ENCODE data around the gene EEF1AKMT3.
A peak's percentile ranks its signal among the peaks of the same experiment; 100 is the strongest.

Gene EEF1AKMT3

GRCh38 chr12:57775563-57776246 is 3.3 kb downstream of the EEF1AKMT3 start:
- H3K4me1 ChIP-seq (ENCODE audit: control insufficient read depth, insufficient read depth, low read length) = no peaks in the 10 kb centered on the region
- no peaks in the 10 kb centered on the region for H3K9me3 ChIP-seq (ENCODE audit: control insufficient read depth, insufficient read depth, low read length)
- peaks cover 10% of the 10 kb centered on the region for H3K27me3 ChIP-seq (ENCODE audit: control insufficient read depth, insufficient read depth, low read length)
- no peaks in the 10 kb centered on the region for H3K36me3 ChIP-seq (ENCODE audit: control insufficient read depth, insufficient read depth, low read length)
- H3K4me3 ChIP-seq (ENCODE audit: low read depth, low read length) = no peak overlapping the region
- H3K9ac ChIP-seq (ENCODE audit: low read depth, low read length) = no peak overlapping the region

DNA sequence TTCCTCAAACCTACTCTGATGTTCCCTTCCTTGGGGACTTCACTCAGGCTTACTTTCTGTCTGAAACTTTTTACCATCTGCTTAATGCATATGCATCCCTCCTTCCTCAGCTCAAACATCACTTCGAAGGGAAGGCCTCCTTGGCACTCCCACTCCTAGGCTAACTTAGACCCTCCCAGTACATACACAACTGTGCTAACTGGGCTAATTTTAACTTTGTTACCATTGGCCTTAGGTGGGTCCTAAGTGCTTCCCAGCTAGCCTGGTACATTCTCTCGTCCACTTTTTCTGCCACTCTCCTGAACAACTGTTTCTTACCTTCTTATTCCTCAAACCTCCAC is 3.8 kb downstream of the EEF1AKMT3 start:
- no peaks in the 10 kb centered on the region for H3K36me3 ChIP-seq (ENCODE audit: control insufficient read depth, insufficient read depth, low read length)
- H3K9ac ChIP-seq (ENCODE audit: low read depth, low read length) = no peak overlapping the region
- H3K27me3 ChIP-seq (ENCODE audit: control insufficient read depth, insufficient read depth, low read length) = peaks cover 10% of the 10 kb centered on the region
- H3K9me3 ChIP-seq (ENCODE audit: control insufficient read depth, insufficient read depth, low read length) = no peaks in the 10 kb centered on the region
- H3K4me1 ChIP-seq (ENCODE audit: control insufficient read depth, insufficient read depth, low read length) = no peaks in the 10 kb centered on the region
- H3K4me3 ChIP-seq (ENCODE audit: low read depth, low read length) = no peak overlapping the region

DNA sequence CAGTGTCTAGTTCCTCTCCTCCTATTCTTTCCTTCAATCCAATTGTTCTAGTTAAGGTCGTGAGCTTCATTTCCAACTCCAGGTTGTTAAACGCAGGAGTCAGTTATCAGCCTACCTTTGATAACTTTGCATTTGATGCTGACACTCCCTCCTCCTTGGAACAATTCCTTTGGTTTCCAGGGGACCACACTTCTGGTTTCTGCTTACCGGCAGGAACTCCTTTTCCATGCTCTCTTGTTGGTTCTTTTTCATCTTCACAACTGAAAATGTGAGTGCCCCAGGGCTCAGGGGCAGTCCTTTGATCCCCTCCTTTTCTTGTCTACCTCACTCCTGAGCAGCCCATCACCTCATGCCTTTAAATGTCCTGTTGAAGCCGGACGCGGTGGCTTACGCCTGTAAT is 5.0 kb downstream of the EEF1AKMT3 start:
- Histone ChIP-seq H3K9ac (ENCODE audit: low read depth, low read length) (no peak overlapping the region), H3K4me1 (ENCODE audit: control insufficient read depth, insufficient read depth, low read length) (no peaks in the 10 kb centered on the region), H3K4me3 (ENCODE audit: low read depth, low read length) (no peak overlapping the region), H3K9me3 (ENCODE audit: control insufficient read depth, insufficient read depth, low read length) (no peaks in the 10 kb centered on the region), H3K36me3 (ENCODE audit: control insufficient read depth, insufficient read depth, low read length) (no peaks in the 10 kb centered on the region), H3K27me3 (ENCODE audit: control insufficient read depth, insufficient read depth, low read length) (peaks cover 10% of the 10 kb centered on the region)

GRCh38 chr12:57777911-57778310 is 5.5 kb downstream of the EEF1AKMT3 start:
- H3K4me3 ChIP-seq (ENCODE audit: low read depth, low read length) = no peak overlapping the region
- H3K9me3 ChIP-seq (ENCODE audit: control insufficient read depth, insufficient read depth, low read length) = no peaks in the 10 kb centered on the region
- no peaks in the 10 kb centered on the region for H3K4me1 ChIP-seq (ENCODE audit: control insufficient read depth, insufficient read depth, low read length)
- no peaks in the 10 kb centered on the region for H3K36me3 ChIP-seq (ENCODE audit: control insufficient read depth, insufficient read depth, low read length)
- H3K27me3 ChIP-seq (ENCODE audit: control insufficient read depth, insufficient read depth, low read length) = peaks cover 10% of the 10 kb centered on the region
- no peak overlapping the region for H3K9ac ChIP-seq (ENCODE audit: low read depth, low read length)

DNA sequence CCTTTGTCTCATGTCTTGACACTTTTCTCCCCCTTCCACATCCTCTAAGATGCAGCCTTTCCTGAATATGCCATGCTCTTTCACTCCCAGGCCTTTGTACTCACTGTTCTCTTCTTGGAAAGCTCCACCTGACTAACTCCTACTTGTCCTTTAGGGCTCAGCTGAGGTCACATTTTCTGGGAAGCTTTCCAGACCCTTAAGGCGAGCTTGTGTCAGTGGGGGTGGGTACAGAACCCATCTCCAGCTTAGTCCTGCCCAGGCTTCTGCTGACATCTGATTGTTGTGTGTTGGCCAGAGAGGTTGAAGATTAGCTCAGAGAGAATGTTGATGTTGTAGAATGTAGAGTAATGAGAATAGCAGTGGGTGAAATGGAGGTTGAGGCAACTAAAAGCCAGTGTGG is 7.3 kb downstream of the EEF1AKMT3 start:
- H3K27me3 ChIP-seq (ENCODE audit: control insufficient read depth, insufficient read depth, low read length) = no peaks in the 10 kb centered on the region
- H3K9ac ChIP-seq (ENCODE audit: low read depth, low read length) = no peak overlapping the region
- H3K36me3 ChIP-seq (ENCODE audit: control insufficient read depth, insufficient read depth, low read length) = no peaks in the 10 kb centered on the region
- H3K4me1 ChIP-seq (ENCODE audit: control insufficient read depth, insufficient read depth, low read length) = no peaks in the 10 kb centered on the region
- H3K9me3 ChIP-seq (ENCODE audit: control insufficient read depth, insufficient read depth, low read length) = no peaks in the 10 kb centered on the region
- no peak overlapping the region for H3K4me3 ChIP-seq (ENCODE audit: low read depth, low read length)

- H3K4me1 ChIP-seq (ENCODE audit: control insufficient read depth, insufficient read depth, low read length) = no peaks in the 10 kb centered on the region
- no peak overlapping the region for H3K4me3 ChIP-seq (ENCODE audit: low read depth, low read length)
- no peaks in the 10 kb centered on the region for H3K36me3 ChIP-seq (ENCODE audit: control insufficient read depth, insufficient read depth, low read length)
- no peak overlapping the region for H3K9ac ChIP-seq (ENCODE audit: low read depth, low read length)
- no peaks in the 10 kb centered on the region for H3K9me3 ChIP-seq (ENCODE audit: control insufficient read depth, insufficient read depth, low read length)
- no peaks in the 10 kb centered on the region for H3K27me3 ChIP-seq (ENCODE audit: control insufficient read depth, insufficient read depth, low read length)
These were observed 8.0 kb downstream of the EEF1AKMT3 start for GRCh38 chr12:57780284-57780897.

GRCh38 chr12:57781244-57781643 is 8.8 kb downstream of the EEF1AKMT3 start:
- Histone ChIP-seq H3K4me3 (ENCODE audit: low read depth, low read length) (no peak overlapping the region), H3K36me3 (ENCODE audit: control insufficient read depth, insufficient read depth, low read length) (no peaks in the 10 kb centered on the region), H3K27me3 (ENCODE audit: control insufficient read depth, insufficient read depth, low read length) (no peaks in the 10 kb centered on the region), H3K9ac (ENCODE audit: low read depth, low read length) (no peak overlapping the region), H3K9me3 (ENCODE audit: control insufficient read depth, insufficient read depth, low read length) (no peaks in the 10 kb centered on the region), H3K4me1 (ENCODE audit: control insufficient read depth, insufficient read depth, low read length) (no peaks in the 10 kb centered on the region)

DNA sequence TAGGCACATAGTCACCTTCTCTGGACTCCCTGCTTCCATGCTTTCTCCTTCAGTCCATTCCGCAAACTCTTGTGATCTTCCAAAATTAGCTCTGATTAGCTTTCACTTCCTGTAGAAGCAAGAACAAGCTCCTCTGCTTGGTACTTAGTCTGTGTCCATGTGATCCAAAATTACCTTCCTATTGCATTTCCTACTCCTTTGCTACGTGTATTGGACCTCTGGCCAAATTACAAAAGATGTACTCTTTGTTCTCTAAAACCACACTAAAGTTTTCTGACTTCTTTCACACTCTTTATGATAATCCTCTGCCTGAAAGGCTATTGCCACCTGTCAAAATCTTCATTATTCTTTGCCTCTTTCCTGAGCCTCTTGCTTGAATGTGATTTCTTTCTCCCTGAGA is 9.4 kb downstream of the EEF1AKMT3 start:
- Histone ChIP-seq H3K9me3 (ENCODE audit: control insufficient read depth, insufficient read depth, low read length) (no peaks in the 10 kb centered on the region), H3K36me3 (ENCODE audit: control insufficient read depth, insufficient read depth, low read length) (no peaks in the 10 kb centered on the region), H3K4me1 (ENCODE audit: control insufficient read depth, insufficient read depth, low read length) (no peaks in the 10 kb centered on the region), H3K9ac (ENCODE audit: low read depth, low read length) (no peak overlapping the region), H3K4me3 (ENCODE audit: low read depth, low read length) (no peak overlapping the region), H3K27me3 (ENCODE audit: control insufficient read depth, insufficient read depth, low read length) (no peaks in the 10 kb centered on the region)

- Histone ChIP-seq H3K9me3 (ENCODE audit: control insufficient read depth, insufficient read depth, low read length) (no peaks in the 10 kb centered on the region), H3K4me3 (ENCODE audit: low read depth, low read length) (no peak overlapping the region), H3K4me1 (ENCODE audit: control insufficient read depth, insufficient read depth, low read length) (no peaks in the 10 kb centered on the region), H3K27me3 (ENCODE audit: control insufficient read depth, insufficient read depth, low read length) (no peaks in the 10 kb centered on the region), H3K36me3 (ENCODE audit: control insufficient read depth, insufficient read depth, low read length) (no peaks in the 10 kb centered on the region), H3K9ac (ENCODE audit: low read depth, low read length) (no peak overlapping the region)
These were observed 9.8 kb downstream of the EEF1AKMT3 start for GRCh38 chr12:57782243-57782607.

GRCh38 chr12:57782608-57783465 is 10.4 kb downstream of the EEF1AKMT3 start, which contains the start of gene TSFM:
Gene TSFM (plus strand): TSS chr12:57782787. CDS start chr12:57782802, 15 bp downstream.
- H3K36me3 ChIP-seq (ENCODE audit: control insufficient read depth, insufficient read depth, low read length) = peaks cover 2% of the 10 kb centered on the region
- peak within 1 kb of the TSS; percentile 99 for H3K4me3 ChIP-seq (ENCODE audit: low read depth, low read length)
- H3K9me3 ChIP-seq (ENCODE audit: control insufficient read depth, insufficient read depth, low read length) = no peaks in the 10 kb centered on the region
- no peaks in the 10 kb centered on the region for H3K4me1 ChIP-seq (ENCODE audit: control insufficient read depth, insufficient read depth, low read length)
- H3K9ac ChIP-seq (ENCODE audit: low read depth, low read length) = peak within 1 kb of the TSS; percentile 94
- no peaks in the 10 kb centered on the region for H3K27me3 ChIP-seq (ENCODE audit: control insufficient read depth, insufficient read depth, low read length)

GRCh38 chr12:57783466-57783801 is 11.0 kb downstream of the EEF1AKMT3 start:
- Histone ChIP-seq H3K9me3 (ENCODE audit: control insufficient read depth, insufficient read depth, low read length) (no peaks in the 10 kb centered on the region), H3K9ac (ENCODE audit: low read depth, low read length) (peak overlapping the region; percentile 94), H3K4me3 (ENCODE audit: low read depth, low read length) (peak overlapping the region; percentile 99), H3K27me3 (ENCODE audit: control insufficient read depth, insufficient read depth, low read length) (no peaks in the 10 kb centered on the region), H3K4me1 (ENCODE audit: control insufficient read depth, insufficient read depth, low read length) (no peaks in the 10 kb centered on the region), H3K36me3 (ENCODE audit: control insufficient read depth, insufficient read depth, low read length) (peaks cover 2% of the 10 kb centered on the region)

- Histone ChIP-seq H3K9me3 (ENCODE audit: control insufficient read depth, insufficient read depth, low read length) (no peaks in the 10 kb centered on the region), H3K9ac (ENCODE audit: low read depth, low read length) (no peak overlapping the region), H3K4me1 (ENCODE audit: control insufficient read depth, insufficient read depth, low read length) (no peaks in the 10 kb centered on the region), H3K27me3 (ENCODE audit: control insufficient read depth, insufficient read depth, low read length) (no peaks in the 10 kb centered on the region), H3K4me3 (ENCODE audit: low read depth, low read length) (no peak overlapping the region), H3K36me3 (ENCODE audit: control insufficient read depth, insufficient read depth, low read length) (peaks cover 2% of the 10 kb centered on the region)
These were observed 11.4 kb downstream of the EEF1AKMT3 start for GRCh38 chr12:57783861-57784260.

All from iPS-15b (cell line).